ENCODE results near the gene AP1AR.
A peak's percentile ranks its signal among the peaks of the same experiment; 100 is the strongest.
"Not testable (repeated sequence)": the region's sequence is repeated elsewhere in the genome, so short reads cannot be mapped to it uniquely, and the experiment has no call there.

Gene AP1AR

GRCh38 chr4:112231779-112232713, at the start of gene AP1AR:
AP1AR (plus strand) TSS chr4:112231787; CDS start chr4:112232092, 305 bp downstream.
- TF ChIP-seq GATA1 (IDR thresholded peaks at IDR 0.05; ENCODE audit: low read depth, low read length) (no peak), POLR2A (IDR thresholded peaks at IDR 0.05; ENCODE audit: low read length) (peak; percentile 72)
- peak; percentile 84 to 87 for DNase-seq

- DNase-seq = no peak
- TF ChIP-seq GATA1 (IDR thresholded peaks at IDR 0.05; ENCODE audit: low read depth, low read length) (no peak), POLR2A (IDR thresholded peaks at IDR 0.05; ENCODE audit: low read length) (no peak)
These were observed 49.0 kb upstream of the AP1AR start for GRCh38 chr4:112182604-112183003.

- TF ChIP-seq GATA1 (IDR thresholded peaks at IDR 0.05; ENCODE audit: low read depth, low read length) (no peak), POLR2A (IDR thresholded peaks at IDR 0.05; ENCODE audit: low read length) (no peak)
- DNase-seq = no peak
These were observed 48.3 kb upstream of the AP1AR start for GRCh38 chr4:112183252-112183651.

- no peak for DNase-seq
- no peak for TF ChIP-seq POLR2A (IDR thresholded peaks at IDR 0.05; ENCODE audit: low read length)
These were observed 47.1 kb upstream of the AP1AR start for GRCh38 chr4:112184438-112184837.

DNA sequence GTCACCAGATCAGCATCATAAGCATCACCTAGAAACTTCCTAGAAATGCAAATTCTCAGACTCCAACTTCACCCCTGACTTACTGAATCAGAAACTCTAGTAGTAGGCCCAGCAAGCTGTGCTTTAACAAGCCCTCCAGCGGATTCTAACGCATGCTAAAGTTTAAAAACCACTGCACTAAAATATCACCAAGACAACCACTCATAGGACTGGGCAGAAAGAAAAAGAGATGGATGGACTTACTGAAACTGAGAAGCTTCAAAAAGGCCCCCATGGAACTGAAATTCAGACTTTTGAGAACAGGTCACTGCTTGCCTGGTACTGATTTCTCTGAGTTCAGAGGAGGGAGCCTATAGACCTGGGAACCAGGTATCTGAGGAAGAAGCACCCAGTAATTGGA, 46.3 kb upstream of the AP1AR start:
- TF ChIP-seq GATA1 (IDR thresholded peaks at IDR 0.05; ENCODE audit: low read depth, low read length) = no peak
- TF ChIP-seq POLR2A (IDR thresholded peaks at IDR 0.05; ENCODE audit: low read length) = no peak
- no peak for DNase-seq

DNA sequence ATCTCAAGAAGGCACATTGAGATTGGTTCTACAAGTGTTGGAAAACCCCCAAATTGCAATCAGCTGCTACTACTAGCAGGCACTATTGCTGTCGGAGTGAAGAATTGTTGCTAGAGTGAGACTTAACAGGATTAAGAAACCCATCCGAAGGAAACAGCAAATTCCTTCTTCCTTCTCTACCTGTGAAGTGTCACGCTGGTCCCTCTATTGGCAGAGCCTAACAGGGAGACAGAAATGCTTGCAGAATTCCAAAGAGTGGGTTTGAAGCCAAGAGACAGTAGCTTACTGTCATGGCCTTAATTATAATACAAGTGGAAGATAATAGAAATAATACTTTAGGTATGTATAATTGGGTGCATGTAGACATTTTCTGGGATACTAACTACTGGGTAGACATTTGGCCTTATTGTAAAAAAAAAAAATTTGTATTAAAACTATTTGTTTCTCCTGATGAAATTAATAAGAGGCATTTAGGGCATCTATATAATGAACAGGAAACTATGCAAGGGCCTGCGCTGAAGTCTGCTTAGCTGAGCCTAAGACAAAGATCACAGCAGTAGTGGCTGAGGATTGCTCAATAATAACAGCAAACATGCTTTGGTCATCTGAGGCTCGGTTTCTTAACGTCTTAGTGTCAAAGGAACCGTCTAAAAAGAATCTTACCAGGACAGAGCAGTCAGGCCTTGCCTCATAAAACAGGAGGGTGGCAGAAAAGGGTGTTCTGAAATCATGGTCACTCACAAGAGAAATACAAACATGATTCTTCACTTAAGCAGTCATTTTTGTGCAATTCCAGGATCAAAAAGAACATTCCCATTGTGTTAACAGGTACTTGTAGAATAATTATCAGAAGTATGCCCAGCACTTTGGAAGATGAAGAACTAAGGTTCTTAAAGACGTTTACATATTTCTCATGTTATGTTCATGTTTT, 45.6 kb upstream of the AP1AR start:
- no peak for TF ChIP-seq GATA1 (IDR thresholded peaks at IDR 0.05; ENCODE audit: low read depth, low read length)
- TF ChIP-seq POLR2A (IDR thresholded peaks at IDR 0.05; ENCODE audit: low read length) = no peak
- DNase-seq = no peak

DNA sequence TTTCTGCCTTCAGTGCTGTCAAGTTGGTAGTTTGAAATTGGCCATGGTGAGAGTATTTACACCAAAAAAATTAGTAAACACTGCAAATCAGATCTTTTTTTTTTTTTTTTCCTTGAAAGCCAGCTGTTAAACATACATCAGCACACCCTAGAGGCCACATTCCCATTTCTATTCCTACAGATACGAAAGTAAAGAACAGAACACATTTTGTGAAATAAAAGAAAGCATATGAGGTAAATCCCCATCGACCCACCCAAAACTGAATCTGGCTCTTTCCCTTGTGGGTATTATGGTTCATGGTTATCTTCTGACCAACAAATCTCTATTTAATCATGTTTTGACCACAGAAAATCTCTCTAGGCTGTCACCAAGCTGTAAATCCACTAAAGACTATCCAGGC, 41.8 kb upstream of the AP1AR start:
- TF ChIP-seq GATA1 (IDR thresholded peaks at IDR 0.05; ENCODE audit: low read depth, low read length) (no peak), POLR2A (IDR thresholded peaks at IDR 0.05; ENCODE audit: low read length) (no peak)
- DNase-seq = peak; percentile 4 to 19

DNA sequence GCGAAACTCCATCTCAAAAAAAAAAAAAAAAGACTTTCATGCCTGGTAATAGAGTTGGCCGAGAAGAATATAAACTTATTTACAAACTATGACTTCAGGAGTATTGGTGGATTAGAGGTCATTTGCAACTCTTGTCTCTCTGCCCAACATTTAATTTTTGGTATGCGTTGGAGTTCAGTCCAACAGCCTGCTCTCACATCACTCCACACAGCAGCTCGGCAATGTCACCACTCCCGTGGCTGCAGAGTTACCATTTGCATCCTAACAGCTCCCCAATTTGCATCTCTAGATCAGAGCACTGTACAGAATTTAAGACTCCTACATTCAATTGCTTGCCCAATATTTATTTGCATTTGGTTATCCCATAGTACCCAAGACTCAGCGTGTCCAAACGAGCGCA, 40.9 kb upstream of the AP1AR start:
- DNase-seq = no peak
- TF ChIP-seq POLR2A (IDR thresholded peaks at IDR 0.05; ENCODE audit: low read length) = no peak
- no peak for TF ChIP-seq GATA1 (IDR thresholded peaks at IDR 0.05; ENCODE audit: low read depth, low read length)

- TF ChIP-seq GATA1 (IDR thresholded peaks at IDR 0.05; ENCODE audit: low read depth, low read length) = no peak
- TF ChIP-seq POLR2A (IDR thresholded peaks at IDR 0.05; ENCODE audit: low read length) = no peak
- no peak for DNase-seq
These were observed 35.1 kb upstream of the AP1AR start for GRCh38 chr4:112196461-112196860.

- no peak for TF ChIP-seq POLR2A (IDR thresholded peaks at IDR 0.05; ENCODE audit: low read length)
- no peak for TF ChIP-seq GATA1 (IDR thresholded peaks at IDR 0.05; ENCODE audit: low read depth, low read length)
- DNase-seq = no peak
These were observed 32.5 kb upstream of the AP1AR start for GRCh38 chr4:112199041-112199440.

DNA sequence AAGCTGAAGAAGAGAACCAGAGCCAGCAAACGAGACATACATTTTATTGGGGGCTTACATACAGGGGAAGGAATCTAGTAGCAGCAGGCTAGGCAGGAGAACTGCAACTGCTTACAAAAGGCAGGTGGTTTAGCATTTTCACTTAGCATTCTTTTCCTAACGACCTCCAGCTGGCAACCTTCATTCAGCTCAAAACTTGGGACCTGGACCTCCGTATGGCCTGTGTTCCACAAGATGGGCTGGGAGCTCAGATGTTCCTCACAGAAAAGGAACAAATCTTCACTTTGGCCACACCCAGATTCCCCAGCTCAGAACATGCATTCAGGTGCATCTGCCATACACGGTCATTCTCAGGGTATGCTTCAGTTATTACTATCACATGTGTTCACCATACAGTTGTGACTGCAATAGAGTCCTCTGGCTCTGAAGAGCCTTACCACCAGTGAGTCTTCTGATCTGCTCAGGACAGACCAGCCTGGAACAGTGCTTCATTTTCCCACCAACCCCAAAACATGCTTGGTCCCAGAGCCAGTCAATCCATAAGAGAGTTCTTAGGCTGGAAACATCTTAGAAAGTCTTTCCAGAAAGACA, 29.6 kb upstream of the AP1AR start:
- TF ChIP-seq GATA1 (IDR thresholded peaks at IDR 0.05; ENCODE audit: low read depth, low read length) (no peak), POLR2A (IDR thresholded peaks at IDR 0.05; ENCODE audit: low read length) (no peak)
- no peak for DNase-seq

GRCh38 chr4:112203593-112203992, 28.0 kb upstream of the AP1AR start:
- no peak for DNase-seq
- TF ChIP-seq POLR2A (IDR thresholded peaks at IDR 0.05; ENCODE audit: low read length) (no peak), GATA1 (IDR thresholded peaks at IDR 0.05; ENCODE audit: low read depth, low read length) (no peak)

- no peak for TF ChIP-seq GATA1 (IDR thresholded peaks at IDR 0.05; ENCODE audit: low read depth, low read length)
- DNase-seq = no peak
These were observed 25.2 kb upstream of the AP1AR start for GRCh38 chr4:112206431-112206830.

GRCh38 chr4:112208137-112209095, 23.2 kb upstream of the AP1AR start:
- DNase-seq = not testable (repeated sequence)

Measured in erythroblast (primary cell).